SK-N-SH (cell line): Measurements from ENCODE around the gene GPLD1.
"Not testable (repeated sequence)": the region's sequence is repeated elsewhere in the genome, so short reads cannot be mapped to it uniquely, and the experiment has no call there.

ENCODE experiments used
- CHD2 ChIP-seq: fragments of 150-350 bp; IDR thresholded peaks from 2 replicates; pipeline ENCODE4 v1.6.1; 2018; ENCODE audit warnings: low read length; ENCODE audit not compliant: partially characterized antibody
- CTCF ChIP-seq: fragments of 200-600 bp; sonication (generic); IDR thresholded peaks from 2 replicates; pipeline ENCODE4 v1.6.1; 2017; ENCODE audit warnings: antibody characterized with exemption, mild to moderate bottlenecking, moderate library complexity
- EP300 ChIP-seq, 2 experiments: IDR thresholded peaks; 2 replicates each; pipeline versions ENCODE4 v1.4.0 to v1.6.1; 2012; ENCODE audit warnings: borderline replicate concordance in 1 of 2, low read depth in 1 of 2, low read length in 1 of 2
- FOSL2 ChIP-seq: IDR thresholded peaks from 2 replicates; pipeline ENCODE4 v1.4.0; 2012; ENCODE audit warnings: low read depth, mild to moderate bottlenecking, moderate library complexity, borderline replicate concordance
- MAX ChIP-seq: IDR thresholded peaks from 2 replicates; pipeline ENCODE4 v1.4.0; 2012; ENCODE audit warnings: low read depth
- NFIC ChIP-seq: IDR thresholded peaks from 2 replicates; pipeline ENCODE4 v1.4.0; 2012; ENCODE audit warnings: borderline replicate concordance
- REST ChIP-seq: IDR thresholded peaks from 2 replicates; pipeline ENCODE4 v1.6.1; 2012; ENCODE audit warnings: mild to moderate bottlenecking, low read depth, low read length, moderate library complexity
- RFX5 ChIP-seq: IDR thresholded peaks from 2 replicates; pipeline ENCODE4 v1.6.1; 2012; ENCODE audit warnings: mild to moderate bottlenecking, improper control_type of control experiment, low read length
- USF2 ChIP-seq: fragments of 150-350 bp; IDR thresholded peaks from 2 replicates; pipeline ENCODE4 v1.6.1; 2017; ENCODE audit warnings: antibody characterized with exemption, low read length, low read depth, borderline replicate concordance
- YY1 ChIP-seq: IDR thresholded peaks from 2 replicates; pipeline ENCODE4 v1.4.0; 2012; ENCODE audit warnings: low read depth, mild to moderate bottlenecking

GRCh38 chr6:24382891-24383494, 106.4 kb downstream of the GPLD1 start:
- TF ChIP-seq REST; YY1; EP300 (IDR thresholded peaks at IDR 0.05; ENCODE audit: borderline replicate concordance in 1 of 2, low read depth in 1 of 2, low read length in 1 of 2); CTCF; USF2; NFIC; CHD2; MAX; RFX5; FOSL2: not testable (repeated sequence)
